ENCODE results near the gene BTAF1.

- TF ChIP-seq EZH2 (optimal IDR thresholded peaks at IDR 0.05; ENCODE audit: low read depth, low read length), result no peak
- TF ChIP-seq CTCF (IDR thresholded peaks at IDR 0.05; ENCODE audit: low read length), result no peak
- no peak for TF ChIP-seq EZH2phosphoT487 (IDR thresholded peaks at IDR 0.05; ENCODE audit: low read length)
Measured at GRCh38 chr10:91974960-91975359, 51.4 kb downstream of the BTAF1 start.

Measured in MM.1S (cell line).